NCI-H1092 (cell line): ENCODE measurements around the gene TYK2.
"Not testable (repeated sequence)": the region's sequence is repeated elsewhere in the genome, so short reads cannot be mapped to it uniquely, and the experiment has no call there.

ENCODE experiments used
- DNase-seq: peaks from one replicate; lab custom pipeline; 2025; lab: John Stamatoyannopoulos, UW

Gene TYK2

GRCh38 chr19:10372690-10373089, 7.7 kb downstream of the TYK2 start:
- DNase-seq: no peak

- no peak for DNase-seq
Measured at GRCh38 chr19:10368101-10368803, 12.1 kb downstream of the TYK2 start.

- not testable (repeated sequence) for DNase-seq
Measured at GRCh38 chr19:10366950-10367512, 13.3 kb downstream of the TYK2 start.

GRCh38 chr19:10365518-10365917, 14.9 kb downstream of the TYK2 start:
- no peak for DNase-seq

GRCh38 chr19:10364644-10365043, 15.7 kb downstream of the TYK2 start:
- no peak for DNase-seq

GRCh38 chr19:10363789-10364281, 16.5 kb downstream of the TYK2 start:
- no peak for DNase-seq

- DNase-seq: no peak
Measured at GRCh38 chr19:10362259-10362658, 18.1 kb downstream of the TYK2 start.

- DNase-seq: no peak
Measured at GRCh38 chr19:10361569-10362011, 18.8 kb downstream of the TYK2 start.

- no peak for DNase-seq
Measured at GRCh38 chr19:10356431-10356830, 23.9 kb downstream of the TYK2 start.

- DNase-seq: no peak
Measured at GRCh38 chr19:10353793-10354391, 26.5 kb downstream of the TYK2 start.

- no peak for DNase-seq
Measured at GRCh38 chr19:10352764-10353671, 27.4 kb downstream of the TYK2 start.

- DNase-seq: no peak
Measured at GRCh38 chr19:10346509-10346908, 33.9 kb downstream of the TYK2 start.

- no peak for DNase-seq
Measured at GRCh38 chr19:10344780-10345179, 35.6 kb downstream of the TYK2 start.

- DNase-seq: no peak
Measured at GRCh38 chr19:10343495-10343894, 36.9 kb downstream of the TYK2 start.

- DNase-seq: no peak
Measured at GRCh38 chr19:10339977-10340376, 40.4 kb downstream of the TYK2 start.

- DNase-seq: no peak
Measured at GRCh38 chr19:10339380-10339960, 40.9 kb downstream of the TYK2 start, which contains the start of gene ICAM3. ICAM3 (minus strand) TSS chr19:10339624; CDS start chr19:10339614, 10 bp downstream.

- DNase-seq: no peak
Measured at GRCh38 chr19:10338940-10339339, 41.4 kb downstream of the TYK2 start.

GRCh38 chr19:10336725-10337124, 43.6 kb downstream of the TYK2 start:
- DNase-seq: not testable (repeated sequence)

GRCh38 chr19:10335352-10335985, 44.9 kb downstream of the TYK2 start:
- no peak for DNase-seq

GRCh38 chr19:10334588-10335351, 45.6 kb downstream of the TYK2 start:
- no peak for DNase-seq
